Choroid plexus epithelial cell (primary cell): ENCODE results near the gene SDF4.

Experiments used
- DNase-seq: peaks from one replicate; pipeline ENCODE4 v3.0.0-alpha.2; 2010; ENCODE audit warnings: low read depth
- H3K4me3 ChIP-seq: 2 replicates; pipeline ENCODE4 v1.5.1; 2011; ENCODE audit warnings: low read depth, mild to moderate bottlenecking, control low read depth, low read length, moderate library complexity
- CTCF ChIP-seq: conservative IDR thresholded peaks from 2 replicates; pipeline ENCODE4 v1.5.1; 2011; ENCODE audit warnings: low read depth, mild to moderate bottlenecking, control low read depth, inconsistent platforms, low read length, moderate library complexity

The SDF4 gene

GRCh38 chr1:1210726-1211540, 20.9 kb downstream of the SDF4 start:
- no peak for TF ChIP-seq CTCF
- DNase-seq, result no peak
- H3K4me3 ChIP-seq, result no peak overlapping the region

- no peak overlapping the region for H3K4me3 ChIP-seq
- peak; percentile 40 for DNase-seq
- TF ChIP-seq CTCF, result no peak
These were observed 22.9 kb downstream of the SDF4 start for GRCh38 chr1:1208713-1209433.

GRCh38 chr1:1207571-1207892, 24.3 kb downstream of the SDF4 start:
- TF ChIP-seq CTCF, result no peak
- H3K4me3 ChIP-seq, result no peak overlapping the region
- no peak for DNase-seq

GRCh38 chr1:1206966-1207531, 24.8 kb downstream of the SDF4 start:
- no peak for TF ChIP-seq CTCF
- H3K4me3 ChIP-seq, result no peak overlapping the region
- no peak for DNase-seq

- peak within 1 kb of the TSS; percentile 24 for H3K4me3 ChIP-seq
- no peak for TF ChIP-seq CTCF
- peak; percentile 11 for DNase-seq
These were observed 25.3 kb downstream of the SDF4 start, which contains the start of gene TNFRSF18 for GRCh38 chr1:1206376-1206965. Gene TNFRSF18 (minus strand): TSS chr1:1206592. CDS start chr1:1206571, 21 bp downstream.

GRCh38 chr1:1205769-1206375, 25.9 kb downstream of the SDF4 start:
- no peak for TF ChIP-seq CTCF
- peak overlapping the region; percentile 24 for H3K4me3 ChIP-seq
- no peak for DNase-seq
